ENCODE measurements around the gene SMAD2. TPM values are rescaled to one million over a fixed set of nuclear protein-coding genes. Genes with fewer than 3 reads are reported as not detected.

SMAD2 gene
- total RNA-seq, 1 donor: 44.9 TPM

DNA sequence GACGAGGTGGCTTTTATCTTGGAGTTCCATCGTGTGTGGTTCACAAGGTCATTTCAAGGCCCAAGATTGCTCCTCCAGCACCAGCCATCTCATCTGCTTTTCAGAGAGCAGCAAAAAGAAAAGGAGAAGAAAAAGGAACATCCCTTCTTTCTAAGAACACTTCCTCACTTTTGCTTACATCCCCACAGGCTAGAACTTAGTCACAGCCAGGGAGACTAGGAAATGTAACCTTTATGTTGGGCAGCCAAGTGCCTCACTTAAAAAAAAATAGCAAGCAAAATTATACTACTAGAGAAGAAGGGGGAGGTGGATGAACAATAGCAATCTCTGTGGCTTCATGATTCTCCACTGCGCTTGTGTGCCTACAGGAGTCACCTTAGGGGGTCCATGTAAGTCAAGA, 141.8 kb downstream of the SMAD2 start:
- Histone ChIP-seq H3K79me2 (ENCODE audit: insufficient read depth, low read length) (no peaks in the 10 kb centered on the region), H3K4me2 (ENCODE audit: insufficient read depth, low read length) (no peak overlapping the region), H3K36me3 (ENCODE audit: insufficient read depth, low read length) (no peaks in the 10 kb centered on the region), H3K4me3 (ENCODE audit: insufficient read depth, low read length) (no peak overlapping the region), H3K27ac (ENCODE audit: low read depth, low read length) (no peak overlapping the region), H3K27me3 (ENCODE audit: insufficient read depth, low read length) (no peaks in the 10 kb centered on the region), H3K9me3 (ENCODE audit: low read depth, low read length) (no peaks in the 10 kb centered on the region), H3K4me1 (ENCODE audit: insufficient read depth, low read length) (no peaks in the 10 kb centered on the region), H2AFZ (ENCODE audit: low read length) (no peak overlapping the region), H4K20me1 (ENCODE audit: insufficient read depth, low read length) (no peaks in the 10 kb centered on the region)
- DNase-seq (ENCODE audit: insufficient read length, low spot score, missing footprints): no peak
- TF ChIP-seq, protein P1, sequence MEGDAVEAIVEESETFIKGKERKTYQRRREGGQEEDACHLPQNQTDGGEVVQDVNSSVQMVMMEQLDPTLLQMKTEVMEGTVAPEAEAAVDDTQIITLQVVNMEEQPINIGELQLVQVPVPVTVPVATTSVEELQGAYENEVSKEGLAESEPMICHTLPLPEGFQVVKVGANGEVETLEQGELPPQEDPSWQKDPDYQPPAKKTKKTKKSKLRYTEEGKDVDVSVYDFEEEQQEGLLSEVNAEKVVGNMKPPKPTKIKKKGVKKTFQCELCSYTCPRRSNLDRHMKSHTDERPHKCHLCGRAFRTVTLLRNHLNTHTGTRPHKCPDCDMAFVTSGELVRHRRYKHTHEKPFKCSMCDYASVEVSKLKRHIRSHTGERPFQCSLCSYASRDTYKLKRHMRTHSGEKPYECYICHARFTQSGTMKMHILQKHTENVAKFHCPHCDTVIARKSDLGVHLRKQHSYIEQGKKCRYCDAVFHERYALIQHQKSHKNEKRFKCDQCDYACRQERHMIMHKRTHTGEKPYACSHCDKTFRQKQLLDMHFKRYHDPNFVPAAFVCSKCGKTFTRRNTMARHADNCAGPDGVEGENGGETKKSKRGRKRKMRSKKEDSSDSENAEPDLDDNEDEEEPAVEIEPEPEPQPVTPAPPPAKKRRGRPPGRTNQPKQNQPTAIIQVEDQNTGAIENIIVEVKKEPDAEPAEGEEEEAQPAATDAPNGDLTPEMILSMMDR (IDR thresholded peaks at IDR 0.05; ENCODE audit: extremely low read depth, low read depth, low read length): no peak

DNA sequence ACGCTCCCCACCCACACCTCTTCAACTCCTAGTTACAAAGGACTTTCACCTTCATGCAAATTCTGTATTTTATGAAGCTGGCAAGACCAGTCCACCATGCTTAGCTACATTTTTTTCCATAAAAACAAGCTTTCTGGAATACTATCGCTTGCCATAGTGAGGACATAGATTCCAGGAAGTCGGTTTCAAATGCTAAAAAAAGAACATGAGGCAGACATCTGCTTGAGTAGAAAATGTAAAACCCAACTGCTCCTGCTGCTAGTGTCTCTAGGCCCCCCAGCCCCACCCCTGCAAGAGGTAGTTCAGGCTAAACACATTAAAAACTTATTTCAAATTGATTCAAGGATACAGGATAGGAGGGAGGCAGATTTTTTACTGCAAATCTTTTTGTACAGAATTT, 148.9 kb downstream of the SMAD2 start:
- no peaks in the 10 kb centered on the region for H4K20me1 ChIP-seq (ENCODE audit: insufficient read depth, low read length)
- H3K4me2 ChIP-seq (ENCODE audit: insufficient read depth, low read length): no peak overlapping the region
- H3K36me3 ChIP-seq (ENCODE audit: insufficient read depth, low read length): no peaks in the 10 kb centered on the region
- H3K79me2 ChIP-seq (ENCODE audit: insufficient read depth, low read length): no peaks in the 10 kb centered on the region
- H3K4me1 ChIP-seq (ENCODE audit: insufficient read depth, low read length): no peaks in the 10 kb centered on the region
- H3K27me3 ChIP-seq (ENCODE audit: insufficient read depth, low read length): peaks cover 7% of the 10 kb centered on the region
- no peak overlapping the region for H2AFZ ChIP-seq (ENCODE audit: low read length)
- DNase-seq (ENCODE audit: insufficient read length, low spot score, missing footprints): no peak
- no peaks in the 10 kb centered on the region for H3K9me3 ChIP-seq (ENCODE audit: low read depth, low read length)
- H3K27ac ChIP-seq (ENCODE audit: low read depth, low read length): no peak overlapping the region
- TF ChIP-seq, protein P1 (IDR thresholded peaks at IDR 0.05; ENCODE audit: extremely low read depth, low read depth, low read length): no peak
- no peak overlapping the region for H3K4me3 ChIP-seq (ENCODE audit: insufficient read depth, low read length)

DNA sequence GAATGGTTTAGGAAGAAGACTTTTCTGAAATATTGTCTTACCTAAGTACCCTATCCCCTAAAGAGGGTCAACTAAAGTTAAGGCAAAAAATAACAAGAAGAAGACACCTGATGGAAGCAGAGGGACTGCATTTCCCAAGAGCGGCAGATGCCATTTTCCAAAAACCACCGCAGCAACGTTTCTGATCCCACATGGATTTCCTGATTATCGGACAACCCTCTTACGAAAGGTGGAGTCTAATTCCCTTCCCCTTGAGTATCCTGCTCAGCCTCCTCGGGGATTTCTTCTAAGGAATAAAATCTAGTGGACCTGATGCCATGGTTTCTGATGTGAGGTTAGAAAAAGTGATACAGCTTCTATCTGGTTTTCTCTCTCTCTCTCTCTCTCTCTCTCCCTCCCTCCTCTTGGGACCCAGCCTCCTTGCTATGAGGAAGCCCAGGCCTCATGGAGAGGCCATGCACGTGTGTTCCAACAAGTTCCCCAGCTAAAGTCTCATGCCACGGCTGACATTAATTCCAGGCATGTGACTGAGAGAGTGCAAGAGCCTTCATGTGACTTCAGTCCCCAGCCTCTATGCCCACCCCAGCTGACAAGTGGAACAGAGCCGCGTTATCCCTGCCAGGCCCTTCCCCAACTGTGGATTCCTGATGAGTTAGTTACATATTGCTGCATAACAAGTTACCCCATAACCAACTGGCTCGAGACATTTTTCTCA, 150.3 kb downstream of the SMAD2 start:
- no peak for DNase-seq (ENCODE audit: insufficient read length, low spot score, missing footprints)
- Histone ChIP-seq H3K79me2 (ENCODE audit: insufficient read depth, low read length) (no peaks in the 10 kb centered on the region), H3K27me3 (ENCODE audit: insufficient read depth, low read length) (peaks cover 10% of the 10 kb centered on the region), H3K27ac (ENCODE audit: low read depth, low read length) (no peak overlapping the region), H3K4me2 (ENCODE audit: insufficient read depth, low read length) (no peak overlapping the region), H4K20me1 (ENCODE audit: insufficient read depth, low read length) (no peaks in the 10 kb centered on the region), H3K4me1 (ENCODE audit: insufficient read depth, low read length) (no peaks in the 10 kb centered on the region), H2AFZ (ENCODE audit: low read length) (no peak overlapping the region), H3K4me3 (ENCODE audit: insufficient read depth, low read length) (no peak overlapping the region), H3K36me3 (ENCODE audit: insufficient read depth, low read length) (no peaks in the 10 kb centered on the region), H3K9me3 (ENCODE audit: low read depth, low read length) (no peaks in the 10 kb centered on the region)
- TF ChIP-seq, protein P1 (IDR thresholded peaks at IDR 0.05; ENCODE audit: extremely low read depth, low read depth, low read length): no peak

DNA sequence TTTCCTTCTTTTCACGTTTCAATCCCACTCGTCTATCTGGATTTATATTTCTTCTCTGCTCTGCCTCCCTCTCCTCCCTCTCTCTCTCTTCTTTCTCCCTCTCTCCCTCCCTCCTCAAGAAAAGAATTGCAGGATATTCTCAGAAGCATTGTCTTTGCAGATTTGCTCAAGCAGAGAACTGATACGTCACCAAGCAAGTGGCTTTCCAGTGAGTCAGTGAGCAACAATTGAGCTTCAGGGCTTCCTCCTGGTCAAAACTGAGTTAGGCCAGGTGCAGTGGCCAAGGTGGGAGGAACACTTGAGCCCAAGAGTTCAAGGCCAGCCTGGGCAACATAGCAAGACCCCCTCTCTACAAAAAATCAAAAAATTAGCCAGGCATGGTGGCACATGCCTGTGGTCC, 151.1 kb downstream of the SMAD2 start:
- DNase-seq (ENCODE audit: insufficient read length, low spot score, missing footprints): no peak

More for the DNA sequence above, 151.1 kb downstream of the SMAD2 start:
- no peak overlapping the region for H3K4me2 ChIP-seq (ENCODE audit: insufficient read depth, low read length)
- no peak overlapping the region for H3K4me3 ChIP-seq (ENCODE audit: insufficient read depth, low read length)
- H2AFZ ChIP-seq (ENCODE audit: low read length): no peak overlapping the region
- no peaks in the 10 kb centered on the region for H3K79me2 ChIP-seq (ENCODE audit: insufficient read depth, low read length)
- H3K27ac ChIP-seq (ENCODE audit: low read depth, low read length): no peak overlapping the region
- peaks cover 10% of the 10 kb centered on the region for H3K27me3 ChIP-seq (ENCODE audit: insufficient read depth, low read length)
- TF ChIP-seq, protein P1 (IDR thresholded peaks at IDR 0.05; ENCODE audit: extremely low read depth, low read depth, low read length): no peak
- H3K36me3 ChIP-seq (ENCODE audit: insufficient read depth, low read length): no peaks in the 10 kb centered on the region
- no peaks in the 10 kb centered on the region for H4K20me1 ChIP-seq (ENCODE audit: insufficient read depth, low read length)
- no peaks in the 10 kb centered on the region for H3K4me1 ChIP-seq (ENCODE audit: insufficient read depth, low read length)
- H3K9me3 ChIP-seq (ENCODE audit: low read depth, low read length): no peaks in the 10 kb centered on the region
